Amniotic stem cell (primary cell): ENCODE results near the gene ATL1.

Source experiments
- DNase-seq: peaks from one replicate; lab custom pipeline; 2025; lab: John Stamatoyannopoulos, UW

ATL1 gene

GRCh38 chr14:50559990-50560930, at the start of gene ATL1:
ATL1 (plus strand) TSS chr14:50560145; CDS start chr14:50560266, 121 bp downstream.
- peak; percentile 35 for DNase-seq

- DNase-seq: no peak
These were observed 49.8 kb upstream of the ATL1 start for GRCh38 chr14:50510157-50510556.

- DNase-seq: no peak
These were observed 47.5 kb upstream of the ATL1 start for GRCh38 chr14:50512463-50512862.

GRCh38 chr14:50516091-50516490, 43.9 kb upstream of the ATL1 start:
- DNase-seq: no peak

- DNase-seq: peak; percentile 65
These were observed 38.8 kb upstream of the ATL1 start for GRCh38 chr14:50520947-50521815.

- no peak for DNase-seq
These were observed 38.0 kb upstream of the ATL1 start for GRCh38 chr14:50521912-50522341.

- no peak for DNase-seq
These were observed 36.5 kb upstream of the ATL1 start for GRCh38 chr14:50523271-50524041.

- DNase-seq: no peak
These were observed 35.9 kb upstream of the ATL1 start for GRCh38 chr14:50524060-50524459.

- no peak for DNase-seq
These were observed 35.0 kb upstream of the ATL1 start for GRCh38 chr14:50524731-50525515.

GRCh38 chr14:50528000-50528399, 31.9 kb upstream of the ATL1 start:
- no peak for DNase-seq

- no peak for DNase-seq
These were observed 30.4 kb upstream of the ATL1 start for GRCh38 chr14:50529288-50530179.

- DNase-seq: no peak
These were observed 29.6 kb upstream of the ATL1 start for GRCh38 chr14:50530358-50530757.

- DNase-seq: no peak
These were observed 29.1 kb upstream of the ATL1 start for GRCh38 chr14:50530794-50531365.

GRCh38 chr14:50531595-50532501, 28.1 kb upstream of the ATL1 start:
- no peak for DNase-seq

- DNase-seq: peak; percentile 79
These were observed 27.3 kb upstream of the ATL1 start, which contains the start of gene MAP4K5 for GRCh38 chr14:50532502-50533240. MAP4K5 (minus strand) TSS chr14:50532569; CDS start chr14:50532049, 520 bp downstream.

GRCh38 chr14:50533241-50533705, 26.7 kb upstream of the ATL1 start:
- no peak for DNase-seq

GRCh38 chr14:50533806-50534205, 26.1 kb upstream of the ATL1 start:
- DNase-seq: no peak

GRCh38 chr14:50534416-50534815, 25.5 kb upstream of the ATL1 start:
- no peak for DNase-seq
